ENCODE data around the gene LMF1. TPM values are rescaled to one million over a fixed set of nuclear protein-coding genes. Genes with fewer than 3 reads are reported as not detected.

LMF1 gene
- total RNA-seq, 4 donors from 2014 or later: 7.7 to 15.8 (median 10.2) TPM

DNA sequence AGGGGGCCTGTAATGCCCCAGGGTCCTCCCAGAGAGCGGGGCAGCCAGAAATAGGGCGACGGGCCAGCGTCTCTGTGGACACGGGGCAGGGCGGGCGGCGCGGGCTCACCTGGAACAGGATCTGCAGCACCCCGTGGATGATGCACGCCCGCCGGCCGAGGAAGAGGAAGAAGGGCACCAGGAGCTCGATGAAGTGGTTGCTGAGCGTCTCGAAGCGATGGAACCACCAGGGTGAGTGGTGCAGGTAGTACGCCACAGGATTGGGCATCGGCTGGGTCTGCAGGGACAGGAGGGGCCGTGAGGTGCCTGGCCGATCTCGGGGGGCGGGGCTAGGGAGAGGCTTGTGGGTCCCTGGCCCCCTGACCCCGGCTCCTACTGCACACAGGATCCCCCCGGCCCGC, 91.3 kb downstream of the LMF1 start:
- Histone ChIP-seq H3K9me3 (peaks cover 0 to 4% (median 1%) of the 10 kb centered on the region in 3 donors), H3K4me3 (no peak overlapping the region), H3K27me3 (no peaks in the 10 kb centered on the region), H3K4me1 (no peaks in the 10 kb centered on the region), H3K36me3 (peaks cover 0 to 5% of the 10 kb centered on the region in 2 donors), H3K27ac (no peak overlapping the region)
- DNase-seq: no peak
- intact Hi-C loops (cut with DNase I; ENCODE audit: low total_unique reads) (no loop called here), in situ Hi-C loops (cut with MboI; ENCODE audit: low sequenced_read_pairs in 4 of 4) (no loop called here)
- TF ChIP-seq POLR2A (IDR thresholded peaks at IDR 0.05): no peak
- TF ChIP-seq, protein P1, sequence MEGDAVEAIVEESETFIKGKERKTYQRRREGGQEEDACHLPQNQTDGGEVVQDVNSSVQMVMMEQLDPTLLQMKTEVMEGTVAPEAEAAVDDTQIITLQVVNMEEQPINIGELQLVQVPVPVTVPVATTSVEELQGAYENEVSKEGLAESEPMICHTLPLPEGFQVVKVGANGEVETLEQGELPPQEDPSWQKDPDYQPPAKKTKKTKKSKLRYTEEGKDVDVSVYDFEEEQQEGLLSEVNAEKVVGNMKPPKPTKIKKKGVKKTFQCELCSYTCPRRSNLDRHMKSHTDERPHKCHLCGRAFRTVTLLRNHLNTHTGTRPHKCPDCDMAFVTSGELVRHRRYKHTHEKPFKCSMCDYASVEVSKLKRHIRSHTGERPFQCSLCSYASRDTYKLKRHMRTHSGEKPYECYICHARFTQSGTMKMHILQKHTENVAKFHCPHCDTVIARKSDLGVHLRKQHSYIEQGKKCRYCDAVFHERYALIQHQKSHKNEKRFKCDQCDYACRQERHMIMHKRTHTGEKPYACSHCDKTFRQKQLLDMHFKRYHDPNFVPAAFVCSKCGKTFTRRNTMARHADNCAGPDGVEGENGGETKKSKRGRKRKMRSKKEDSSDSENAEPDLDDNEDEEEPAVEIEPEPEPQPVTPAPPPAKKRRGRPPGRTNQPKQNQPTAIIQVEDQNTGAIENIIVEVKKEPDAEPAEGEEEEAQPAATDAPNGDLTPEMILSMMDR (IDR thresholded peaks at IDR 0.05 in 4 of 5, conservative IDR thresholded peaks at IDR 0.05 in 1 of 5): no peak
- ATAC-seq: no peak

DNA sequence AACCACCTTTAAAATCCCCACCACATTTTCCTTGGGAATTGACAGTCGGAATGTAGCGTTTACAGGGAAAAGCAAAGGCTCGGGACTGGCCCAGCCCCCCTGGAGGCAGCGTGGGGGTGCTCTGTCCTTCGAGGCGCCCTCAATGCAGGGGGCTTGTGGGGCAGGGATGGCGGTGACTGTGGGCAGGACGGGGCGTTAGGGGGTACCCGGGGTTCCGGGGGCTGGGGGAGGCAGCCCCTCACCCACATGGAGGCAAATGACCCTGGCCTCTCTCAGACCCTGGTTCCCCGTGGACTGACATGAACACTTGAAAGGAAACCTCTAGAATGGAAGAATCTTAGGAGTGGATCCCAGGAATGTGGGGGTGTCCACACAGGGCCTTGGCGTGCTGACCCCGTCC, 91.9 kb downstream of the LMF1 start:
- Histone ChIP-seq H3K27ac (no peak overlapping the region), H3K9me3 (peaks cover 0 to under 1% (median 0%) of the 10 kb centered on the region in 3 donors), H3K27me3 (no peaks in the 10 kb centered on the region), H3K4me1 (no peaks in the 10 kb centered on the region), H3K4me3 (no peak overlapping the region), H3K36me3 (no peaks in the 10 kb centered on the region)
- intact Hi-C loops (cut with DNase I; ENCODE audit: low total_unique reads) (no loop called here), in situ Hi-C loops (cut with MboI; ENCODE audit: low sequenced_read_pairs in 4 of 4) (no loop called here)
- DNase-seq: no peak
- no peak for ATAC-seq
- TF ChIP-seq, protein P1 (IDR thresholded peaks at IDR 0.05 in 4 of 5, conservative IDR thresholded peaks at IDR 0.05 in 1 of 5): no peak
- TF ChIP-seq POLR2A (IDR thresholded peaks at IDR 0.05): no peak

DNA sequence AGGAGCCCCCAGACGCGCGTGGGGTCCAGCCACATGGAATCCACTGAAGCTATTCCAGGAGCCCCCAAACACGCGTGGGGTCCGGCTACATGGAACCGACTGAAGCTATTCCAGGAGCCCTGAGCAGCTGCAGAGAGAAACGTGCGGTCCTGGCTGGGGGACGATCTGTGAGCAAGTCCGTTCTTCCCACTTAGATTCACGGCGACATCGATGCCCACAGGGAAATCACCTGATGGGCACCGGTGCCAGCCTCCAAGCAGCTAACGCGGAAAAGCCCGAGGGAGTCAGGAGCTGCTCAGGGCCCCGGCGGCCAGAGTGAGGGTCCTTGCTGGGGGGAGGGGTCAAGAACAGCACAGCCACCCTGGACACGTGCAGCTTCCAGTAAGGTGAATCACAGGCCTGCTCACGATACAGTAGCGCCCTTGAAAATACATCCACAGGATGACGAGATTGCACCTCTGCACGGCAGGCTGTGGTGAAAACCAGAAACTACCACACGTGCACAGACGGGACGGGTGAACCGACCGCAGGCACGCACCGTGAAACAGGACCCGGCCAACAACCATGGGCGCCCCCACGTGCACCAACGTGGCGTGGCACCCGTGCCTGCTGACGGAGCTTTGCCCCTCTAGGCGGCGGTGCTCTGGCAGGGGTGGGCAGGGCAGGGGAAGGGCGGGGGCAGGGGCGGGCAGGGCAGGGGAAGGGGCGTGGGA, 92.6 kb downstream of the LMF1 start:
- in situ Hi-C loops (cut with MboI; ENCODE audit: low sequenced_read_pairs in 4 of 4) (no loop called here), intact Hi-C loops (cut with DNase I; ENCODE audit: low total_unique reads) (no loop called here)
- TF ChIP-seq, protein P1 (IDR thresholded peaks at IDR 0.05 in 4 of 5, conservative IDR thresholded peaks at IDR 0.05 in 1 of 5): no peak
- no peak for TF ChIP-seq POLR2A (IDR thresholded peaks at IDR 0.05)
- DNase-seq (no peak), ATAC-seq (no peak)
- no peak overlapping the region for H3K27ac ChIP-seq
- no peaks in the 10 kb centered on the region for H3K27me3 ChIP-seq
- H3K36me3 ChIP-seq: no peaks in the 10 kb centered on the region
- H3K4me1 ChIP-seq: no peaks in the 10 kb centered on the region
- H3K4me3 ChIP-seq: no peak overlapping the region
- no peaks in the 10 kb centered on the region for H3K9me3 ChIP-seq

DNA sequence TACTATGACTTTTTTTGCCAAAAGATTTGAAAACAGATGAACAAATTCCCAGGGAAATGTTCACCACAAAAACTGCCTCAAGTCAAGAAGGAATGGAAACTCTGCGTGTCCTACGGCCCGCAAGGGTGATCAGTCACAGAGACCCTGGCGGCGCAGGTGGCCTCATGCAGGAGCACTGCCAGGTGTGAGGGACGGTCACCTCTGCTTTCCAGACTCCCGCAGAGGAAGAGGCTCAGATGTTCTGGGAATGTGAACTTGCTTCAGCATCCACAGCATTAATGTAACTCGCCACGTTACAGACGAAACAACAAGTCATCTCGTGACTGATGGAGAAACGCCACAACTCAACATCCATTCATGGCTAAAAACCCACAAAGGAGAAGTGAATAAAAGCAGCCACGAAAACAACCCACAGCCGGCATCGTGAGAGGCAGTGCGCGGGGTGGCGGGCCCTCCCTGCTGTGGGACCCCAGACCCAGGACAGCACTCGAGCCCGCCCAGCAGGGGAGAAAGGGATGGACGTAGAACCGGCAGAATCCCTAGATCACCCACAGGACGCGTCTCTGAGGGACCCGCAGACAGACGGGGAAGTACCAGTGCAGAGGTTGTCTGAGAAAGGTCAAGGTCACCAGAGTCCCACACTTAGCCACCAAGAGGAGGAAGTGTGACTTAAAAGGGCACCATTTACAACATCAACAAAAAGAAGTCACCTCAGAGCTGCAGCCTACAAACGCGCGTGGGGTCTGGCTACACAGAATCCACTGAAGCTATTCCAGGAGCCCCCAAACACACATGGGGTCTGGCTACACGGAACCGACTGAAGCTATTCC, 93.3 kb downstream of the LMF1 start:
- Histone ChIP-seq H3K36me3 (no peaks in the 10 kb centered on the region), H3K27ac (no peak overlapping the region), H3K9me3 (no peaks in the 10 kb centered on the region), H3K27me3 (no peaks in the 10 kb centered on the region), H3K4me3 (no peak overlapping the region), H3K4me1 (no peaks in the 10 kb centered on the region)
- intact Hi-C loops (cut with DNase I; ENCODE audit: low total_unique reads): no loop called here
- DNase-seq (no peak), ATAC-seq (no peak)
- TF ChIP-seq, protein P1 (IDR thresholded peaks at IDR 0.05 in 4 of 5, conservative IDR thresholded peaks at IDR 0.05 in 1 of 5): no peak
- TF ChIP-seq POLR2A (IDR thresholded peaks at IDR 0.05): no peak
- in situ Hi-C loops (cut with MboI; ENCODE audit: low sequenced_read_pairs in 4 of 4): no loop called here
